ENCODE results near the gene SVEP1.

DNA sequence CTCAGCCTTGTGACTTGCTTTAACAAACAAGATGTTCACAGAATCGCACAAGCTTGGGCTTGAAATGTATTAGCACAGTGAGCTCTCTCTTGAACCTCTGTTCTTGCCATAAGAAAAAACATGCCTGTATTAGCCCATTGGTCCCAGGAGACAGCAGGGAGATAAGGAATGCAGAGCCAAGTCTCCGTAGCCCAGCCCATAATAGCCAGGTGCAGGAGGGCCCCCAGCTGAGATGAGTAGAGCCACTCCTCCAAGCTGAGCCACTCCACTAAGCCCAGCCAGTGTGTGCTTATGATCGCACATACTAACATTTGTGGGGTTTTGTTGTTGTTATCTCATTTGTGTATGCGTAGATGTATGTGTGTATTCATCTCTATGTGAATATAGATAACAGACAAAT lies 21.6 kb upstream of the SVEP1 start:
- no peak for TF ChIP-seq ZNF251 (CRISPR knock-in tag; IDR thresholded peaks at IDR 0.05)
- no peak for TF ChIP-seq RAD21 (CRISPR knock-in tag; IDR thresholded peaks at IDR 0.05)
- TF ChIP-seq, protein P1, sequence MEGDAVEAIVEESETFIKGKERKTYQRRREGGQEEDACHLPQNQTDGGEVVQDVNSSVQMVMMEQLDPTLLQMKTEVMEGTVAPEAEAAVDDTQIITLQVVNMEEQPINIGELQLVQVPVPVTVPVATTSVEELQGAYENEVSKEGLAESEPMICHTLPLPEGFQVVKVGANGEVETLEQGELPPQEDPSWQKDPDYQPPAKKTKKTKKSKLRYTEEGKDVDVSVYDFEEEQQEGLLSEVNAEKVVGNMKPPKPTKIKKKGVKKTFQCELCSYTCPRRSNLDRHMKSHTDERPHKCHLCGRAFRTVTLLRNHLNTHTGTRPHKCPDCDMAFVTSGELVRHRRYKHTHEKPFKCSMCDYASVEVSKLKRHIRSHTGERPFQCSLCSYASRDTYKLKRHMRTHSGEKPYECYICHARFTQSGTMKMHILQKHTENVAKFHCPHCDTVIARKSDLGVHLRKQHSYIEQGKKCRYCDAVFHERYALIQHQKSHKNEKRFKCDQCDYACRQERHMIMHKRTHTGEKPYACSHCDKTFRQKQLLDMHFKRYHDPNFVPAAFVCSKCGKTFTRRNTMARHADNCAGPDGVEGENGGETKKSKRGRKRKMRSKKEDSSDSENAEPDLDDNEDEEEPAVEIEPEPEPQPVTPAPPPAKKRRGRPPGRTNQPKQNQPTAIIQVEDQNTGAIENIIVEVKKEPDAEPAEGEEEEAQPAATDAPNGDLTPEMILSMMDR (CRISPR knock-in tag; IDR thresholded peaks at IDR 0.05), result no peak
- TF ChIP-seq, protein P2, sequence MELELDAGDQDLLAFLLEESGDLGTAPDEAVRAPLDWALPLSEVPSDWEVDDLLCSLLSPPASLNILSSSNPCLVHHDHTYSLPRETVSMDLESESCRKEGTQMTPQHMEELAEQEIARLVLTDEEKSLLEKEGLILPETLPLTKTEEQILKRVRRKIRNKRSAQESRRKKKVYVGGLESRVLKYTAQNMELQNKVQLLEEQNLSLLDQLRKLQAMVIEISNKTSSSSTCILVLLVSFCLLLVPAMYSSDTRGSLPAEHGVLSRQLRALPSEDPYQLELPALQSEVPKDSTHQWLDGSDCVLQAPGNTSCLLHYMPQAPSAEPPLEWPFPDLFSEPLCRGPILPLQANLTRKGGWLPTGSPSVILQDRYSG (CRISPR knock-in tag; IDR thresholded peaks at IDR 0.05), result no peak
- TF ChIP-seq, protein P3, sequence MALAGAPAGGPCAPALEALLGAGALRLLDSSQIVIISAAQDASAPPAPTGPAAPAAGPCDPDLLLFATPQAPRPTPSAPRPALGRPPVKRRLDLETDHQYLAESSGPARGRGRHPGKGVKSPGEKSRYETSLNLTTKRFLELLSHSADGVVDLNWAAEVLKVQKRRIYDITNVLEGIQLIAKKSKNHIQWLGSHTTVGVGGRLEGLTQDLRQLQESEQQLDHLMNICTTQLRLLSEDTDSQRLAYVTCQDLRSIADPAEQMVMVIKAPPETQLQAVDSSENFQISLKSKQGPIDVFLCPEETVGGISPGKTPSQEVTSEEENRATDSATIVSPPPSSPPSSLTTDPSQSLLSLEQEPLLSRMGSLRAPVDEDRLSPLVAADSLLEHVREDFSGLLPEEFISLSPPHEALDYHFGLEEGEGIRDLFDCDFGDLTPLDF (CRISPR knock-in tag; IDR thresholded peaks at IDR 0.05), result no peak
- TF ChIP-seq, protein P4, sequence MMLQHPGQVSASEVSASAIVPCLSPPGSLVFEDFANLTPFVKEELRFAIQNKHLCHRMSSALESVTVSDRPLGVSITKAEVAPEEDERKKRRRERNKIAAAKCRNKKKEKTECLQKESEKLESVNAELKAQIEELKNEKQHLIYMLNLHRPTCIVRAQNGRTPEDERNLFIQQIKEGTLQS (CRISPR knock-in tag; IDR thresholded peaks at IDR 0.05), result no peak
- TF ChIP-seq, protein P5, sequence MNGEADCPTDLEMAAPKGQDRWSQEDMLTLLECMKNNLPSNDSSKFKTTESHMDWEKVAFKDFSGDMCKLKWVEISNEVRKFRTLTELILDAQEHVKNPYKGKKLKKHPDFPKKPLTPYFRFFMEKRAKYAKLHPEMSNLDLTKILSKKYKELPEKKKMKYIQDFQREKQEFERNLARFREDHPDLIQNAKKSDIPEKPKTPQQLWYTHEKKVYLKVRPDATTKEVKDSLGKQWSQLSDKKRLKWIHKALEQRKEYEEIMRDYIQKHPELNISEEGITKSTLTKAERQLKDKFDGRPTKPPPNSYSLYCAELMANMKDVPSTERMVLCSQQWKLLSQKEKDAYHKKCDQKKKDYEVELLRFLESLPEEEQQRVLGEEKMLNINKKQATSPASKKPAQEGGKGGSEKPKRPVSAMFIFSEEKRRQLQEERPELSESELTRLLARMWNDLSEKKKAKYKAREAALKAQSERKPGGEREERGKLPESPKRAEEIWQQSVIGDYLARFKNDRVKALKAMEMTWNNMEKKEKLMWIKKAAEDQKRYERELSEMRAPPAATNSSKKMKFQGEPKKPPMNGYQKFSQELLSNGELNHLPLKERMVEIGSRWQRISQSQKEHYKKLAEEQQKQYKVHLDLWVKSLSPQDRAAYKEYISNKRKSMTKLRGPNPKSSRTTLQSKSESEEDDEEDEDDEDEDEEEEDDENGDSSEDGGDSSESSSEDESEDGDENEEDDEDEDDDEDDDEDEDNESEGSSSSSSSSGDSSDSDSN (CRISPR knock-in tag; IDR thresholded peaks at IDR 0.05), result no peak
- TF ChIP-seq, protein P6, sequence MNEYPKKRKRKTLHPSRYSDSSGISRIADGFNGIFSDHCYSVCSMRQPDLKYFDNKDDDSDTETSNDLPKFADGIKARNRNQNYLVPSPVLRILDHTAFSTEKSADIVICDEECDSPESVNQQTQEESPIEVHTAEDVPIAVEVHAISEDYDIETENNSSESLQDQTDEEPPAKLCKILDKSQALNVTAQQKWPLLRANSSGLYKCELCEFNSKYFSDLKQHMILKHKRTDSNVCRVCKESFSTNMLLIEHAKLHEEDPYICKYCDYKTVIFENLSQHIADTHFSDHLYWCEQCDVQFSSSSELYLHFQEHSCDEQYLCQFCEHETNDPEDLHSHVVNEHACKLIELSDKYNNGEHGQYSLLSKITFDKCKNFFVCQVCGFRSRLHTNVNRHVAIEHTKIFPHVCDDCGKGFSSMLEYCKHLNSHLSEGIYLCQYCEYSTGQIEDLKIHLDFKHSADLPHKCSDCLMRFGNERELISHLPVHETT (CRISPR knock-in tag; conservative IDR thresholded peaks at IDR 0.05), result no peak
- no peak for TF ChIP-seq YY1 (IDR thresholded peaks at IDR 0.05; ENCODE audit: insufficient read depth, insufficient replicate concordance, low read depth, low read length)
- no peak for TF ChIP-seq ZNF101 (CRISPR knock-in tag; IDR thresholded peaks at IDR 0.05; ENCODE audit: borderline replicate concordance, low read depth)
- TF ChIP-seq, protein P7, sequence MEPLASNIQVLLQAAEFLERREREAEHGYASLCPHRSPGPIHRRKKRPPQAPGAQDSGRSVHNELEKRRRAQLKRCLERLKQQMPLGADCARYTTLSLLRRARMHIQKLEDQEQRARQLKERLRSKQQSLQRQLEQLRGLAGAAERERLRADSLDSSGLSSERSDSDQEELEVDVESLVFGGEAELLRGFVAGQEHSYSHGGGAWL (CRISPR knock-in tag; IDR thresholded peaks at IDR 0.05), result no peak
- no peak for TF ChIP-seq EZH2 (conservative IDR thresholded peaks at IDR 0.05; ENCODE audit: low read depth, low read length)
- TF ChIP-seq, protein P8, sequence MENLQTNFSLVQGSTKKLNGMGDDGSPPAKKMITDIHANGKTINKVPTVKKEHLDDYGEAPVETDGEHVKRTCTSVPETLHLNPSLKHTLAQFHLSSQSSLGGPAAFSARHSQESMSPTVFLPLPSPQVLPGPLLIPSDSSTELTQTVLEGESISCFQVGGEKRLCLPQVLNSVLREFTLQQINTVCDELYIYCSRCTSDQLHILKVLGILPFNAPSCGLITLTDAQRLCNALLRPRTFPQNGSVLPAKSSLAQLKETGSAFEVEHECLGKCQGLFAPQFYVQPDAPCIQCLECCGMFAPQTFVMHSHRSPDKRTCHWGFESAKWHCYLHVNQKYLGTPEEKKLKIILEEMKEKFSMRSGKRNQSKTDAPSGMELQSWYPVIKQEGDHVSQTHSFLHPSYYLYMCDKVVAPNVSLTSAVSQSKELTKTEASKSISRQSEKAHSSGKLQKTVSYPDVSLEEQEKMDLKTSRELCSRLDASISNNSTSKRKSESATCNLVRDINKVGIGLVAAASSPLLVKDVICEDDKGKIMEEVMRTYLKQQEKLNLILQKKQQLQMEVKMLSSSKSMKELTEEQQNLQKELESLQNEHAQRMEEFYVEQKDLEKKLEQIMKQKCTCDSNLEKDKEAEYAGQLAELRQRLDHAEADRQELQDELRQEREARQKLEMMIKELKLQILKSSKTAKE (CRISPR knock-in tag; IDR thresholded peaks at IDR 0.05; ENCODE audit: borderline replicate concordance), result no peak

All from HepG2 (cell line).